LNCaP clone FGC (cell line): ENCODE measurements around the gene MAML3.

Source experiments
- DNase-seq: peaks from one replicate; pipeline ENCODE4 v3.0.0-alpha.2; 2011; ENCODE audit warnings: low read depth
- H3K4me3 ChIP-seq: 2 replicates; pipeline ENCODE4 v1.5.1; 2011; ENCODE audit warnings: mild to moderate bottlenecking, low read depth, low read length, control low read depth
- TF ChIP-seq, protein P1 (sequence below): IDR thresholded peaks from 2 replicates; pipeline ENCODE4 v1.5.1; 2012; ENCODE audit warnings: mild to moderate bottlenecking; ENCODE audit not compliant: control insufficient read depth, insufficient read depth; ENCODE audit errors: extremely low read depth

MAML3 gene

DNA sequence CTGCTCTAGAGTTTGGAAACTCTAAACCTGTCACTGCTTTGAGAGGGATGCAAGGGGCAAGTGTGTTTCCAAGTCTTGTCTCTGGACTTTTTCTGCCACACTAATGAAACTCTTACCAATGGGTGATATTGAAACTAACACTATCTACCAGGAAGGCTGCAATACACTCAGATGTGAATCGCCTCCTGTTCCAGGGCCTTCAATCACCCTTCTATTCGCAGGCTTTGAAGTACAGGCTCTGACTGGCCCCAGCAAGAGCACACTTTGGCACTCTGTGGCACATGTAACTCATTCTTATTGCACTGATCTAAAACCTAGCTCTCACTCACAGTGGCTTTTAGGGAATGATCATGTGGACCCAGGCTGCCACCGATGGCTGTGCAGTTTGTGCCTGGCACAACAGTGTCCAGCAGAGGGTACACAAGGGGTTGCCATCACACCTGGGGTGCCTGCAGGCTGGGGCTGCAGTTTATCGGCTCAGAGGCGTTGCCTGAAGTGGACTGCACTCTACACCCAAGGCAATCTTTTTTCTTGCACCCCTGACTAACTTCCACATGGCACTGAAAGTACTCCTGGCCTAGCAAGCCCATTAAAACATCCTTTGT lies 277.5 kb downstream of the MAML3 start:
- TF ChIP-seq, protein P1, sequence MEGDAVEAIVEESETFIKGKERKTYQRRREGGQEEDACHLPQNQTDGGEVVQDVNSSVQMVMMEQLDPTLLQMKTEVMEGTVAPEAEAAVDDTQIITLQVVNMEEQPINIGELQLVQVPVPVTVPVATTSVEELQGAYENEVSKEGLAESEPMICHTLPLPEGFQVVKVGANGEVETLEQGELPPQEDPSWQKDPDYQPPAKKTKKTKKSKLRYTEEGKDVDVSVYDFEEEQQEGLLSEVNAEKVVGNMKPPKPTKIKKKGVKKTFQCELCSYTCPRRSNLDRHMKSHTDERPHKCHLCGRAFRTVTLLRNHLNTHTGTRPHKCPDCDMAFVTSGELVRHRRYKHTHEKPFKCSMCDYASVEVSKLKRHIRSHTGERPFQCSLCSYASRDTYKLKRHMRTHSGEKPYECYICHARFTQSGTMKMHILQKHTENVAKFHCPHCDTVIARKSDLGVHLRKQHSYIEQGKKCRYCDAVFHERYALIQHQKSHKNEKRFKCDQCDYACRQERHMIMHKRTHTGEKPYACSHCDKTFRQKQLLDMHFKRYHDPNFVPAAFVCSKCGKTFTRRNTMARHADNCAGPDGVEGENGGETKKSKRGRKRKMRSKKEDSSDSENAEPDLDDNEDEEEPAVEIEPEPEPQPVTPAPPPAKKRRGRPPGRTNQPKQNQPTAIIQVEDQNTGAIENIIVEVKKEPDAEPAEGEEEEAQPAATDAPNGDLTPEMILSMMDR: no peak
- H3K4me3 ChIP-seq: no peak overlapping the region
- DNase-seq: no peak

DNA sequence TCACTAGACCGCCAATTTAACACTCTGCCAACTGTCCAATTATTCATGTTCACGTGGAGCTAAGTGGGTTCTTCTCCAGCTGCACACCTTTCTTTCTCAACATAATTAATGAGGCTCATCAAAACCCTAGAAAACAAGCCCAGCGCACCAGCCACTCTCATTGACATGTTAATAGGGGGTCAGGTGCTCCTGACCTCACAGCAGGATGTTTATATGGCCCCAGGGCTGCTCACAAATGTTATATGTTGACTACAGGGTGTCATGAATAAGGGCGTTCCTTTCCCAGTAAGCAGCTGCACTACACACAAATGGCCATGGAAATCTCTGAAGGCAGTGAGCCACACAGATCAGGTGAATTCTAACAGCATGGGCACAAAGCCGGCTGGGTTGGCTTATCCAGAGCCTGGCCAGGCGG lies 278.6 kb downstream of the MAML3 start:
- no peak overlapping the region for H3K4me3 ChIP-seq
- no peak for DNase-seq
- TF ChIP-seq, protein P1: no peak

DNA sequence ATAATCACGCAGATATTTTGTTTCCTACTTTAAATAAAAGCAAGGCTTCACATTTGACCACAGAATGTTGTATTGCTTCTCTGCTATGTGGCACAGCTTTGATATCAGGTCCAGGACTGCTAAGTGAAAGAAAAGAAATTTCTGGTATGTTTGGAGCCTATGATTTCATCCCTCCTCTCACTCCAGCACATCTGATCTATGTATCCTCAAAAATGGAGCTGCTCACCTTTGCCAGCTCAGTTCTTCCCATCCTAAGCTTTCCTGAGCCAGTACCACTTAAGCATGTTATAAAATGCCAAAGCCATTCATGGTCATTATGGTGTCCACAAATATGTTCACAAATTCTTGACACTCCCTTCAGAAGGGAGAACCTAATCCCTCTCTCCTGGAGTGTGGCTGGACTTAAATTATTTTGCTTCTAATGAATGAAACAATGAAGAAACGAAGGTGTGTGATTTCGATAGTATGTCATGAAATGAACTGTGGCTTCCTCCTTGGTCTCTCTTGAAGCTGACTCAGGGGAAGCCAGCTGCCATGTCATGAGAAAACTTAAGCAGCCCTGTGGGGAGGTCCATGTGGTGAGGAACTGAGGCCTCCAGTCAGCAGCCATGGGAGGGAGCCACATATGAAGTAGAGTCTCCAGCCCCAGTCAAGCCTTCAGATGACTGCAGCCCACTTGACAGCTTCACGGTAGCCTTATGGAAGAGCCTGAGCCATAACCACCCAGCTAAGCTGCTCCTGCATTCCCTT lies 280.7 kb downstream of the MAML3 start:
- DNase-seq: no peak
- TF ChIP-seq, protein P1: no peak
- no peak overlapping the region for H3K4me3 ChIP-seq

DNA sequence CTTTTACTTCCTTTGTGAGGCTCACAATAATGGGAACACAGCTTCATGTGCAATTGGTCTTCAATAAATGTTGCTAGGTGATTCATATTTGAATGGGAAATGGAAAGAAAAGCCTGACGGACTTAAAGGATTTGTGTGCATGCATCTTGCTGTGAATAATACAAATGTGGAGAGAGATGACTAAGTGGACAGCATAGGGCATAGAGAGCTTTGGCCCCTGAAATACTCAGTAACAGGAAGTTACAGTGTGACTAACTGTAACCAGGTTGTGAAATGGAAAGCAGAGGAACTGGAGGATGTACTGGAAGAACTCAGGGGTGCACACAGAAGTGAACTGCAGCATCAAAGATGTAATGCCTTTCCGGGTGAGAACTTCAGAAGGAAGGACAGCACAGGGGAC lies 281.7 kb downstream of the MAML3 start:
- H3K4me3 ChIP-seq: no peak overlapping the region
- TF ChIP-seq, protein P1: no peak
- DNase-seq: no peak

DNA sequence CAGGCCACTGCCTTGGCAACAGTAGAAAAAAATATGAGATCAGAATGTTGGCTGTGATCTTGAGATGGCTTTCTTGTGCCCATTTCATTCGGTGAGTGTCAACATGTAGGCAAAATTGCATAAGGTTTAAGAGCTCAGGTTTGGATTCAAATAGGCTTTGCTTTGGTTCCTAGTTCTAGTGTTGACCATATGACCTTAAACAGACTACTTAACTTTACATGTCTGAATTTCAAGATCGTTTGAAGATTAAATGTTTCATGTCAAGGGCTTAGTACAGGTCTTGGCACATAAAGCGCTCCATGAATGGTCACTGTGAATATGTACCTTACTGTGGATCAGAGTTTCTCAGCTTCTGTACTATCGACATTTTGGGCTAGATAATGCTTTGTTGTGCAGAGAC lies 284.2 kb downstream of the MAML3 start:
- TF ChIP-seq, protein P1: no peak
- no peak for DNase-seq
- no peak overlapping the region for H3K4me3 ChIP-seq

DNA sequence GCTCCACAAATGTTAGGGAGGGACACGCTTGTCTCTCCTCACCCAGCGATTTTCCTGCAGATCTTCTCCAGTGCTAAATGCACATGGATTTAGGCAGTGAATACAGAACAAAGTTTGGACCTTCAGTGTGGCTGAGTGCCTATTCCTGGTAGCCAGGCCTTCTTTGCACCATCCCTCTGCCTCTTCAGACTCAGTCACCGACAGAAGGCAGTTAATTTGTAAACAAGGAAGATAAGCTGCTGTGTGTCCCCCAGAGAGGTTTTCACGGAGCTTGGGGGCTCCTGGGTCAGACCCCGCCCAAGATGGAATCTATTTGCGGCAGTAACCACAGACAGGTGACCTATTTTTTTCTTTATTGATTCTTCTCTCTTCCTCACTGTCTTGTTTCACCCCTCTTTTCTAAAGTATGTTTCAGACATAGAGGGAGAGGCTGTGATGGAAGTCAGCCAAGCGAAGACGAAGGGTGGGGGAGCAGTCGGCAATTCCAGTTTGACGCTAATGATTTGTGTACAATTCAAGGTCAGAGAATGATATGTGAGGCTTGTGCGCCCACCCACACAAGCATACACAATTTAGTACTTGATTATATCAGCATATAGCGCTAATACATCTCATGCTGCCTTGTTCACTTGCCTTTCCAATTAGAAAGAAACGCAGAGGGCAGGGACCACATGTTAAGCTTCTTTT lies 287.6 kb downstream of the MAML3 start:
- no peak overlapping the region for H3K4me3 ChIP-seq
- TF ChIP-seq, protein P1: no peak
- DNase-seq: no peak
